Pancreas (tissue), 10 donors: ENCODE data around the gene ZFAND3. TPM values are rescaled to one million over a fixed set of nuclear protein-coding genes. Genes with fewer than 3 reads are reported as not detected.

Experiments
- ATAC-seq, 4 donors: fragments of 200-7000 bp; cut with Tn5 transposase; one replicate each; pipeline versions ENCODE4 v1.8.0 to v1.9.1; 2020; ENCODE audit warnings: mild to moderate bottlenecking in 4 of 4, moderate library complexity in 4 of 4
- DNase-seq, 6 donors: peaks; one replicate each; pipeline ENCODE4 v3.0.0-alpha.2; 2020
- FAIRE-seq: peaks from 2 replicates; lab custom pipeline; 2012; peaks lifted over from hg19 to GRCh38; lab: Jason Lieb, UNC
- H3K27ac ChIP-seq, 4 donors: fragments of 200-600 bp; sonication (generic); 1 replicate in 3 of 4; 2 replicates in 1 of 4; pipeline versions ENCODE4 v1.5.0 to v1.8.0; 2020
- H3K27me3 ChIP-seq, 4 donors: fragments of 200-600 bp; one replicate each; pipeline ENCODE4 v1.8.0; 2021
- H3K36me3 ChIP-seq, 3 donors: fragments of 200-600 bp; sonication (generic) in 1 of 3; one replicate each; pipeline versions ENCODE4 v1.5.0 to v1.8.0; 2020 to 2021
- H3K4me1 ChIP-seq, 3 donors: fragments of 200-600 bp; one replicate each; pipeline ENCODE4 v1.8.0; 2021
- H3K4me3 ChIP-seq, 4 donors: fragments of 200-600 bp; sonication (generic) in 2 of 4; one replicate each; pipeline versions ENCODE4 v1.5.0 to v1.8.0; 2020 to 2021
- H3K9me3 ChIP-seq, 4 donors: fragments of 200-600 bp; one replicate each; pipeline ENCODE4 v1.8.0; 2021
- CTCF ChIP-seq, 4 donors: fragments of 200-600 bp; sonication (generic) in 3 of 4; IDR thresholded peaks; one replicate each; pipeline versions ENCODE4 v1.5.0 to v1.8.0; 2021; ENCODE audit warnings: antibody characterized with exemption in 4 of 4
- WGBS, 2 donors: extraction: QIAGEN DNeasy Blood & Tissue Kit; methylation state at CpG; one replicate each; pipeline ENCODE4 v1.1.7; 2013; 5-methylcytosine and 5-hydroxymethylcytosine counted together
- intact Hi-C, 3 donors: fragments of 100-400 bp; cut with DNase I; formaldehyde crosslinking; loops; one replicate each; pipeline versions ENCODE4 v1.11.1 to v1.14.2; 2022
- polyA plus RNA-seq, 2 donors: library from polyadenylated mRNA; stranded (reverse); fragments of 200-250 nt; gene quantifications; one replicate each; pipeline ENCODE4 v1.2.3, GENCODE V29; 2013
- total RNA-seq, 6 donors: library from RNA; stranded (reverse); fragmentation: NEBNext Ultra II Directional in 4 of 6; extraction: Animal tissue kit (Norgen Biotek cat#: 25700) in 4 of 6; gene quantifications; one replicate each; pipeline versions ENCODE4 v1.2.1 to v1.2.4, GENCODE V29; 2021 to 2023
- donor health status: healthy with polysubstance abuse.
- donor health status: DM: no; HTN: no; CAD: no; lungs with moderate emphysema.
- donor health status: DM: no; HTN: no; CAD: no.
- donor health status: control.
- donor health status: control.
- donor health status: Bipolar disorder and iron deficiency.
- donor health status: DM: yes; HTN: yes; CAD: no.
- donor health status: DM: no; HTN: no; CAD: no.
- donor health status: DM: no; HTN: no; CAD: no.
- donor health status: DM: yes; HTN: yes; CAD: no.

The ZFAND3 gene
- total and polyA plus RNA-seq, 8 donors: 13.1 to 49.8 (median 31.8) TPM

GRCh38 chr6:37783856-37784584, 35.5 kb upstream of the ZFAND3 start:
- peak overlapping the region; percentile 3 to 51 (median 20) for H3K4me3 ChIP-seq
- peak in 3 of 6 donors; percentile 20 to 74 (median 29) for DNase-seq

GRCh38 chr6:37784585-37784967, 35.0 kb upstream of the ZFAND3 start:
- intact Hi-C loops: no loop called here
- Histone ChIP-seq H3K27me3 (no peaks in the 10 kb centered on the region), H3K4me1 (no peaks in the 10 kb centered on the region), H3K27ac (no peak overlapping the region), H3K36me3 (no peaks in the 10 kb centered on the region), H3K9me3 (no peaks in the 10 kb centered on the region), H3K4me3 (peak overlapping the region in 2 of 4 donors; percentile 35 to 51)
- 32 to 46% methylated on average over 7 of the region's 7 CpGs for WGBS, 2 donors
- FAIRE-seq (no peak), DNase-seq (no peak), ATAC-seq (peak; percentile 12 to 33 (median 22))
- no peak for TF ChIP-seq CTCF (IDR thresholded peaks at IDR 0.05)

More at GRCh38 chr6:37783856-37784584, 35.5 kb upstream of the ZFAND3 start:
- intact Hi-C loops: no loop called here
- FAIRE-seq: no peak
- Histone ChIP-seq H3K27me3 (no peaks in the 10 kb centered on the region), H3K36me3 (no peaks in the 10 kb centered on the region), H3K9me3 (no peaks in the 10 kb centered on the region), H3K4me1 (no peaks in the 10 kb centered on the region), H3K27ac (no peak overlapping the region)
- no peak for TF ChIP-seq CTCF (IDR thresholded peaks at IDR 0.05)
- peak; percentile 55 to 82 (median 74) for ATAC-seq
- 4% methylated on average over 35 of the region's 35 CpGs for WGBS, 2 donors

GRCh38 chr6:37785002-37785662, 34.4 kb upstream of the ZFAND3 start:
- TF ChIP-seq CTCF (IDR thresholded peaks at IDR 0.05): no peak
- FAIRE-seq: no peak

GRCh38 chr6:37785663-37786270, 33.8 kb upstream of the ZFAND3 start:
- FAIRE-seq (no peak), ATAC-seq (no peak), DNase-seq (no peak)
- no peaks in the 10 kb centered on the region for H3K9me3 ChIP-seq
- no peak for TF ChIP-seq CTCF (IDR thresholded peaks at IDR 0.05)
- no peak overlapping the region for H3K27ac ChIP-seq
- peaks cover 0 to 4% (median 0%) of the 10 kb centered on the region in 3 donors for H3K4me1 ChIP-seq
- H3K4me3 ChIP-seq: no peak overlapping the region
- H3K36me3 ChIP-seq: no peaks in the 10 kb centered on the region
- H3K27me3 ChIP-seq: no peaks in the 10 kb centered on the region
- 83 to 84% methylated on average over 17 to 18 of the region's 18 CpGs for WGBS, 2 donors
- intact Hi-C loops: no loop called here

More at GRCh38 chr6:37785002-37785662, 34.4 kb upstream of the ZFAND3 start:
- Histone ChIP-seq H3K36me3 (no peaks in the 10 kb centered on the region), H3K27ac (no peak overlapping the region), H3K27me3 (no peaks in the 10 kb centered on the region), H3K9me3 (no peaks in the 10 kb centered on the region), H3K4me1 (no peaks in the 10 kb centered on the region), H3K4me3 (no peak overlapping the region)
- 80 to 84% methylated on average over 13 of the region's 13 CpGs for WGBS, 2 donors
- intact Hi-C loops: no loop called here
- DNase-seq: no peak
- no peak for ATAC-seq
